Kidney tubule cell (primary cell): Measurements from ENCODE around the gene CFAP299.

Experiments used
- DNase-seq: peaks from one replicate; pipeline ENCODE4 v3.0.0-alpha.2; 2018; ENCODE audit warnings: low spot score

CFAP299 gene

DNA sequence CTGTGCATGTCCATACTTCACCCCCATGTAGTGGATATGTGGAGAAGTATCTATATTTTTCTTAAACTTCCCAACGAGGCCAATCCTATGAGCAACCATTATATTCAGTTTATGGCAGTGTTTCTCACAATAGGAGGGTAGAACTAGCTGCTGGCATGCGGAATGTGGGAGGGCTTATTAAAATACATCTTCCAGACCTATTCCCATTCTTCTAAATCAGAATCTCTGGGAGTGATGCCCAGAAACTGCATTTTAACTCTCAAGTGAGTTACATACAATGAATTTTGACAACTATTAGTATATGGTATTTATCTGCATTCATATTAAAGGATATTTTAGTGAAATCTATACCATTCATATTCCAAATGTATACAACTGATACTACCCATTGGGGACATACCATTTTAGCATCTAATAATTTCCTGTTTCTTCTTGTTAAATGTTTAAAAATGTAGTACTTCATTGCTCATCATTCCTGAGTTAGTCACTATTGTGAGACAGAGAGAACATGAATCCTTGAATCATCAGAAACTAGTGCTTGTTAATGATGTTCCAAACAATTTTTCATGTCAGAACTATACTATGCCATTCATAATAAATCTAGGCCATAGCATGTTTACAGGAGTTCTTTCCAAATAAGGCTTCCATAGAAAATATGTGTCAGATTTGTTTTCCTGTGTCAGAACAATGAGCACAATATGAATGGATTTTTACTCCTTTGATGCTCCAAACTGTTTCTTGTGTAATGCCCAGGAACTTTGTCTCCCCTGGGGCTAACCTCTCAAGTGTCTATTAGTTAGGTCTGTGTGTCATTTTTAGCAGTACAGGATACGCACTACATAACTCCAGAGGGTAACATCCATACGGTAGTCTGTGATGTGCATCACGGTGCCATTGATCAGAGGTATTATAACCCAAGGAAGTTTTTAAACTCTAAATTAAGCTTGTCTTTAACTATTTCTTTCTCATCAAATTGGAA lies 496.1 kb downstream of the CFAP299 start:
- DNase-seq: peak; percentile 9

- DNase-seq: no peak
These were observed 503.8 kb downstream of the CFAP299 start for GRCh38 chr4:80839281-80839680.

GRCh38 chr4:80839792-80840191 lies 504.3 kb downstream of the CFAP299 start:
- no peak for DNase-seq

DNA sequence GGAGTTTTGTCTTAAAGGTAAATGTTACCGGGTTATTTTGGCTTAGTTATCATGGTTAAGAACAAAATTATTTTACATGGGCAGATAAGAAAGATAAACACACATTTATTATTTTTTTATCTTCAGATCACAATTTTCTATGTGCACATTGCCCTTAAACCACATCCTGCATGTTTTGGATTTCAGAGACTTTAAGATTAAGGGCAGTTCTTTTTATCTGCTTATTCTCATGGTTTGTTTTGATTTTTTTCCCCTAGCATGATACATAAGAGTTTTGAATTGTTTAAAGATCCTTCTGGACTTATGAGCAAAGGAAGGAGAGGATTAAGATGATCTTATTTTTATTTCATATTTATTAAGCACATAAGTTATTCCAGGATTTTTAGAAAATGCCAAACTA lies 504.9 kb downstream of the CFAP299 start:
- DNase-seq: no peak

- no peak for DNase-seq
These were observed 506.2 kb downstream of the CFAP299 start for GRCh38 chr4:80841587-80842281.

GRCh38 chr4:80846210-80846609 lies 510.7 kb downstream of the CFAP299 start:
- no peak for DNase-seq

DNA sequence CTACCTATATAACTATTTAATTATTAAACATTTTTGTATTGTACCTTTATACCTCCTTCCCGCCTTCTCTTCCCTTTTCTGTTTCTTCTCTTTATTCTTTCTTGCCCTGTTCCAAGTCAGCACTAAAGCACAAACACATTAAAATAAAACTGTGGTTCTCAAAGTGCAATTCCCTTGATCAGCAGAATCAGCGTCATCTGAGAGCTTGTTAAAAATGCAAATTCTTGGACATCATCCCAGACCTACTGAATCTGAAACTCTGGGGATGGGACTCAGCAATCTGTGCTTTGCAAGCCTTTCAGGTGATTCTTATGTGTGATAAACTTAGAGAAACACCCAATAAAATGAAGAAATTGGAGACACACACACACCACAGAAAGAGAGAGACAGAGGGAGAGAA lies 516.5 kb downstream of the CFAP299 start:
- DNase-seq: no peak

GRCh38 chr4:80873571-80873970 lies 538.0 kb downstream of the CFAP299 start:
- no peak for DNase-seq

GRCh38 chr4:80874979-80875378 lies 539.4 kb downstream of the CFAP299 start:
- no peak for DNase-seq

GRCh38 chr4:80875642-80876041 lies 540.1 kb downstream of the CFAP299 start:
- no peak for DNase-seq

DNA sequence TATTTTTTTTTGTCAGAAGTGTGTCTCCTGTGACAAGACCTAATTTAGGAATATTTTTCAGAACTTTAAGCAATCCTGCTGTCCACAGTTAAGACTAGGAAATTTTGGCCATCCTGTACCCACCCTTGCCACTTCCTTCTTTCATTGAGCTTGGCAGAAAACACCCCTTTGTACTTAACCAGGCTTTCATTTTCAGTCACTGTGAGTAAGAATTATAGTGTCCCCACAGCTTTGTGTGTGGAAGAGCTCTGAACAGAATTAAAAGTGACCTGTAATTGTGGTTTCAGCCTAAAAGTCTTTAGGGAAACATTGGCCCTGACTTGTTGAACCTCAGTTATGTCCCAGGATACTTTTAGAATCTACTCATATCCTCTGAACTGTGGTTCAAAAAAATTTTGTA lies 541.3 kb downstream of the CFAP299 start:
- no peak for DNase-seq

DNA sequence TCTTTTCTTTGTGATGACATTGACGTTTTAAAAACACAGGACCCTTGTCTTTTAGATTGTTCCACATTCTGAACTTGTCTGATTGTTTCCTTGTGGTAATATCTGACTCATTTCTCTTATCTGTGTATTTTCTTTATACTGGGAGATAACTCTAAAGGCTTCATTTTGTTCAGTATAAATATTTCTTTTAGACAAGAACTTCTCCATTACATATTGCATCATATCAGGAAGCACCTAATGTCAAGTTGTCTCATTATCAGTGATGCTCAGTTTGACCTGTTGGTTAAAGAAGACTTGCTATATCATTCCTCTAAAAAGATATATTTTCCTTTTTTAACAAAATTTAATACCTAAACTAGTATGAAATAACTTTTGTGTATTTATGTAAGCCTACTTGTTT lies 542.7 kb downstream of the CFAP299 start:
- DNase-seq: no peak

GRCh38 chr4:80897537-80898303 lies 562.2 kb downstream of the CFAP299 start:
- DNase-seq: no peak

GRCh38 chr4:80900908-80901307 lies 565.4 kb downstream of the CFAP299 start:
- no peak for DNase-seq

DNA sequence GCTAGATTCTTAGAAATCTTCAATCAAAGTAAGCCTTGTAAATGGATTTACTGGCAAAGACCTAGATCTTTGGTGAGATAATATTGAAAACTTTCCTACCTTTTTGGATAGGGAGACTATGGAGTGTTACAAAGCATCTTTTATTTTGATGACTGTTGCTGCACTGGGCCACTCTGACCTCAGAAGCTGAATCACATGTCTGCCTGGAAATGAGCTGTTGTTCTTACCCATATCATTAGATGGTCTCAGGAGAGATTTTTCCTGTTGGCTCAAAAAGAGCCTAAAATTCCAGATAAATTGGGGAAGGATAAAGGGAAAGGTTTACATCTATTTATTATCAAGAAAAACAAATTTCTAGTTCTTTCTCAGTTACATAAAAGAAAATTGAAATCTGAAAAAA lies 567.5 kb downstream of the CFAP299 start:
- peak; percentile 29 for DNase-seq

GRCh38 chr4:80909938-80910337 lies 574.4 kb downstream of the CFAP299 start:
- DNase-seq: no peak

DNA sequence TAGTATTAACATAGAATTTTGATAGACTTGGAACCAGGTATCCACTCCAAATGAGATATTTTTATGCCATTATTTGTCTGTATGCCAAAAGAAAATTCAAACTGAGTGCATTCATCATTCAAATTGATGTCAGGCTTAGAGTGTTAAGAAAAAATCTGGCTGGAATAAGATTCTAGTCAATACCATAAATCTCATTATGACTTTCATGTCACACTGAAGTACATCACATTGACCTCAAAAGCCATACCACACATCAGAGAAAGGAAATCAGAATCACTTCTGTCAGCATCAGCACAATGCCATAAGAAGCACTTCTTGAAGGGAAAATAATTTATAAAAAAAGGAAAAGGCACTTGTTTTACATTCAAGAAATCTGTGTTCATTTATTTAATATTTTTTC lies 575.9 kb downstream of the CFAP299 start:
- no peak for DNase-seq

- no peak for DNase-seq
These were observed 576.8 kb downstream of the CFAP299 start for GRCh38 chr4:80912350-80912749.

GRCh38 chr4:80913381-80913780 lies 577.9 kb downstream of the CFAP299 start:
- no peak for DNase-seq

- no peak for DNase-seq
These were observed 581.2 kb downstream of the CFAP299 start for GRCh38 chr4:80916770-80917169.

DNA sequence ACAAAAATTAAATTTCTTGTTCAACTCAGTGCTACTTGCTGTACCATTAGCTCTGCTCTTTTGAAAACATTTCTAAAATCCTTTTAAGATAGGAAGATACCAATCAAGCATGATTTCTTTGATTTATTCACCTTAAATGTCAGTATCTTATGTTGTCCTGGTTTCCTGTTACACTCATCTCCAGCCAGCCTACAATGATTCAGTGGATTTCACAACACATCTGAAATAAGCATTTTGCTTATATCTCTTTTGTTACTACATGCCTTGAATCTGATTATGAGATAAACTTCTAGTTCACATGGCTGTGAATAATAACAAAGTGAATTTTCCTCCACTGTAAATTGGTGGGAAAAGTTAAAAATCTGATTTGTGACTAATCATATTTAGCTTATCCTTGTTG lies 582.5 kb downstream of the CFAP299 start:
- DNase-seq: peak; percentile 5

GRCh38 chr4:80921441-80921840 lies 585.9 kb downstream of the CFAP299 start:
- DNase-seq: no peak

- no peak for DNase-seq
These were observed 587.4 kb downstream of the CFAP299 start for GRCh38 chr4:80922941-80923340.
